RWPE2 (cell line): ENCODE results near the gene TMEM147.

Source experiments
- ATAC-seq: fragments of 200-7000 bp; cut with Tn5 transposase; 3 replicates; pipeline ENCODE4 v1.9.1; 2021; ENCODE audit warnings: low read depth
- DNase-seq: peaks from one replicate; pipeline ENCODE4 v3.0.0-alpha.2; 2020; ENCODE audit warnings: low spot score
- H3K27ac ChIP-seq: fragments of 450-650 bp; 2 replicates; pipeline ENCODE4 v1.5.1; 2017; ENCODE audit warnings: mild to moderate bottlenecking; ENCODE audit not compliant: poor library complexity, severe bottlenecking
- H3K27me3 ChIP-seq: fragments of 250-450 bp; sonication (Bioruptor Pico); 2 replicates; pipeline ENCODE4 v1.5.1; 2021; ENCODE audit warnings: mild to moderate bottlenecking, moderate library complexity; ENCODE audit not compliant: insufficient read depth, poor library complexity, severe bottlenecking
- H3K36me3 ChIP-seq: fragments of 250-450 bp; sonication (Bioruptor Pico); 2 replicates; pipeline ENCODE4 v1.5.1; 2020; ENCODE audit warnings: low read depth, mild to moderate bottlenecking, moderate library complexity
- H3K4me1 ChIP-seq: fragments of 250-450 bp; sonication (Bioruptor Pico); 2 replicates; pipeline ENCODE4 v1.5.1; 2021; ENCODE audit warnings: mild to moderate bottlenecking, moderate library complexity; ENCODE audit not compliant: insufficient read depth, poor library complexity, severe bottlenecking
- H3K4me3 ChIP-seq: fragments of 250-450 bp; sonication (Bioruptor Pico); 2 replicates; pipeline ENCODE4 v1.5.1; 2021; ENCODE audit warnings: mild to moderate bottlenecking, moderate library complexity; ENCODE audit not compliant: severe bottlenecking
- H3K9me3 ChIP-seq: fragments of 250-450 bp; sonication (Bioruptor Pico); 2 replicates; pipeline ENCODE4 v1.5.1; 2021; ENCODE audit warnings: mild to moderate bottlenecking, moderate library complexity; ENCODE audit not compliant: severe bottlenecking
- CTCF ChIP-seq: fragments of 450-650 bp; IDR thresholded peaks from one replicate; pipeline ENCODE4 v1.5.1; 2017; ENCODE audit warnings: mild to moderate bottlenecking, moderate library complexity; ENCODE audit not compliant: poor library complexity, severe bottlenecking

The TMEM147 gene

GRCh38 chr19:35553385-35554000, 8.1 kb downstream of the TMEM147 start:
- ATAC-seq (no peak), DNase-seq (no peak)
- no peak overlapping the region for H3K4me3 ChIP-seq
- H3K27ac ChIP-seq, result no peak overlapping the region
- TF ChIP-seq CTCF, result no peak
- no peaks in the 10 kb centered on the region for H3K36me3 ChIP-seq
- H3K9me3 ChIP-seq, result no peaks in the 10 kb centered on the region
- H3K4me1 ChIP-seq, result no peaks in the 10 kb centered on the region
- peaks cover 2% of the 10 kb centered on the region for H3K27me3 ChIP-seq

GRCh38 chr19:35554076-35554475, 8.7 kb downstream of the TMEM147 start:
- ATAC-seq (no peak), DNase-seq (no peak)
- Histone ChIP-seq H3K9me3 (no peaks in the 10 kb centered on the region), H3K27me3 (peaks cover 7% of the 10 kb centered on the region), H3K27ac (no peak overlapping the region), H3K4me3 (no peak overlapping the region), H3K4me1 (no peaks in the 10 kb centered on the region), H3K36me3 (no peaks in the 10 kb centered on the region)
- TF ChIP-seq CTCF, result no peak

GRCh38 chr19:35555301-35556005, 10.0 kb downstream of the TMEM147 start:
- peak; percentile 39 for TF ChIP-seq CTCF
- H3K36me3 ChIP-seq, result no peaks in the 10 kb centered on the region
- peaks cover 8% of the 10 kb centered on the region for H3K27me3 ChIP-seq
- no peak overlapping the region for H3K4me3 ChIP-seq
- DNase-seq (no peak), ATAC-seq (peak; percentile 26; the same call in 1 of the 3 replicates)
- no peaks in the 10 kb centered on the region for H3K9me3 ChIP-seq
- no peak overlapping the region for H3K27ac ChIP-seq
- H3K4me1 ChIP-seq, result no peaks in the 10 kb centered on the region

GRCh38 chr19:35556025-35556590, 10.7 kb downstream of the TMEM147 start:
- Histone ChIP-seq H3K27ac (no peak overlapping the region), H3K9me3 (no peaks in the 10 kb centered on the region), H3K4me3 (no peak overlapping the region), H3K36me3 (no peaks in the 10 kb centered on the region), H3K27me3 (peaks cover 8% of the 10 kb centered on the region), H3K4me1 (no peaks in the 10 kb centered on the region)
- no peak for DNase-seq
- no peak for TF ChIP-seq CTCF
- ATAC-seq, result no peak
